ENCODE measurements around the gene KBTBD7. TPM values are rescaled to one million over a fixed set of nuclear protein-coding genes. Genes with fewer than 3 reads are reported as not detected.

KBTBD7 gene
- total RNA-seq, result 8.4 and 9.2 TPM in 2 replicates
- 7.0 TPM for total RNA-seq (2013)
- 0.73 and 1.2 TPM in 2 replicates for polyA plus RNA-seq
- polyA minus RNA-seq, result 5.9 and 6.5 TPM in 2 replicates

- Histone ChIP-seq H3K4me2 (replicated peaks; ENCODE audit: low read depth, low read length, poor library complexity, severe bottlenecking) (peak within 1 kb of the TSS; percentile 76), H3K36me3 (replicated peaks in 1 of 2; ENCODE audit: control extremely low read depth in 1 of 2, control insufficient read depth in 1 of 2, extremely low read depth in 1 of 2, insufficient read depth in 2 of 2, low read length in 1 of 2) (no peaks in the 10 kb centered on the region), H2AFZ (ENCODE audit: insufficient read depth, low read depth, low read length, poor library complexity, severe bottlenecking) (peak within 1 kb of the TSS; percentile 95), H3K4me3 (ENCODE audit: control extremely low read depth in 1 of 5, extremely low read depth in 1 of 5, insufficient read depth in 1 of 5, low read depth in 2 of 5, low read length in 4 of 5) (peak within 1 kb of the TSS; percentile 59 to 92 (median 88)), H4K20me1 (ENCODE audit: control insufficient read depth, insufficient read depth, low read length, poor library complexity, severe bottlenecking) (no peaks in the 10 kb centered on the region), H3K9ac (ENCODE audit: low read length) (peak within 1 kb of the TSS; percentile 77), H3K4me1 (ENCODE audit: control insufficient read depth in 2 of 2, insufficient read depth in 2 of 2, low read length in 2 of 2) (peaks cover 33 to 34% of the 10 kb centered on the region in 2 donors), H3K9me3 (ENCODE audit: control extremely low read depth in 1 of 3, control insufficient read depth in 2 of 3, insufficient read depth in 1 of 3, low read length in 2 of 3) (peaks cover 0 to 1% (median 0%) of the 10 kb centered on the region in 3 donors), H3K27me3 (replicated peaks in 1 of 4; ENCODE audit: control extremely low read depth in 1 of 4, control insufficient read depth in 3 of 4, insufficient read depth in 4 of 4, low read length in 3 of 4) (no peaks in the 10 kb centered on the region), H3K27ac (ENCODE audit: low read length in 2 of 2) (peak within 1 kb of the TSS; percentile 32 to 63), H3K79me2 (ENCODE audit: control insufficient read depth, insufficient read depth, low read length) (peaks cover 23% of the 10 kb centered on the region)
- intact Hi-C loops (cut with micrococcal nuclease), result loop anchor here (1.0 to 10.0 kb wide), 10 partner anchors 28 to 1181 kb away; partner anchors contain the start of genes KBTBD6, MRPS31, MTRF1 and NAA16
- Mint-ChIP-seq H3K27ac (peak within 1 kb of the TSS; percentile 94), H3K4me1 (peaks cover 45% of the 10 kb centered on the region), H3K27me3 (no peaks in the 10 kb centered on the region), H3K4me3 (peak within 1 kb of the TSS; percentile 96), H3K9me3 (ENCODE audit: insufficient read depth) (peaks cover 5% of the 10 kb centered on the region)
- 16% methylated on average over 65 of the region's 66 CpGs for WGBS (ENCODE audit: insufficient coverage)
- CTCF ChIA-PET, result interaction anchor here (0.5 to 0.7 kb wide), 4 partner anchors 25 to 1199 kb away, joined by 3 read pairs; no protein-coding TSS in a partner anchor
- POLR2A ChIA-PET, result interaction anchor here (1.2 kb wide), 1 partner anchor 62 kb away, joined by 9 read pairs; the partner anchor contains the start of gene KBTBD6
- peak; percentile 90 for DNase-seq
- no peak for TF ChIP-seq EZH2 (IDR thresholded peaks at IDR 0.05; ENCODE audit: borderline replicate concordance, insufficient read depth, low read depth, low read length, poor library complexity, severe bottlenecking)
- no peak for TF ChIP-seq CTCF (IDR thresholded peaks at IDR 0.05)
- peak; percentile 94 for ATAC-seq (ENCODE audit: low read depth)
Measured at GRCh38 chr13:41193919-41194824, at the start of gene KBTBD7. KBTBD7 (minus strand) TSS chr13:41194569; CDS start chr13:41194257, 312 bp downstream.

- Histone ChIP-seq H3K27ac (ENCODE audit: low read length in 2 of 2) (no peak overlapping the region), H3K36me3 (replicated peaks in 1 of 2; ENCODE audit: control extremely low read depth in 1 of 2, control insufficient read depth in 1 of 2, extremely low read depth in 1 of 2, insufficient read depth in 2 of 2, low read length in 1 of 2) (no peaks in the 10 kb centered on the region), H3K4me1 (ENCODE audit: control insufficient read depth in 2 of 2, insufficient read depth in 2 of 2, low read length in 2 of 2) (no peaks in the 10 kb centered on the region), H4K20me1 (ENCODE audit: control insufficient read depth, insufficient read depth, low read length, poor library complexity, severe bottlenecking) (no peaks in the 10 kb centered on the region), H3K4me2 (replicated peaks; ENCODE audit: low read depth, low read length, poor library complexity, severe bottlenecking) (no peak overlapping the region), H3K4me3 (ENCODE audit: control extremely low read depth in 1 of 5, extremely low read depth in 1 of 5, insufficient read depth in 1 of 5, low read depth in 2 of 5, low read length in 4 of 5) (no peak overlapping the region), H3K9me3 (ENCODE audit: control extremely low read depth in 1 of 3, control insufficient read depth in 2 of 3, insufficient read depth in 1 of 3, low read length in 2 of 3) (no peaks in the 10 kb centered on the region), H3K79me2 (ENCODE audit: control insufficient read depth, insufficient read depth, low read length) (no peaks in the 10 kb centered on the region), H3K9ac (ENCODE audit: low read length) (no peak overlapping the region), H2AFZ (ENCODE audit: insufficient read depth, low read depth, low read length, poor library complexity, severe bottlenecking) (no peak overlapping the region), H3K27me3 (replicated peaks in 1 of 4; ENCODE audit: control extremely low read depth in 1 of 4, control insufficient read depth in 3 of 4, insufficient read depth in 4 of 4, low read length in 3 of 4) (no peaks in the 10 kb centered on the region)
- Mint-ChIP-seq H3K27ac (no peak overlapping the region), H3K4me3 (no peak overlapping the region), H3K27me3 (no peaks in the 10 kb centered on the region), H3K4me1 (no peaks in the 10 kb centered on the region), H3K9me3 (ENCODE audit: insufficient read depth) (no peaks in the 10 kb centered on the region)
- TF ChIP-seq EZH2 (IDR thresholded peaks at IDR 0.05; ENCODE audit: borderline replicate concordance, insufficient read depth, low read depth, low read length, poor library complexity, severe bottlenecking) (no peak), CTCF (IDR thresholded peaks at IDR 0.05) (no peak)
- CTCF ChIA-PET, result no interaction called here
- POLR2A ChIA-PET, result no interaction called here
- no peak for DNase-seq
- WGBS (ENCODE audit: insufficient coverage), result 100% methylated on average over 3 of the region's 4 CpGs
- intact Hi-C loops (cut with micrococcal nuclease), result no loop called here
- ATAC-seq (ENCODE audit: low read depth), result no peak
Measured at GRCh38 chr13:41241626-41242025, 47.3 kb upstream of the KBTBD7 start.

All from B cell (primary cell).